GM21737 (cell line): Measurements from ENCODE around the gene CSF3R.
"Not testable (repeated sequence)": the region's sequence is repeated elsewhere in the genome, so short reads cannot be mapped to it uniquely, and the experiment has no call there.

Source experiments
- ATAC-seq: cut with Tn5 transposase; IDR thresholded peaks from one replicate; pipeline ENCODE4 v1.9.1; 2021; ENCODE audit warnings: mild to moderate bottlenecking, moderate library complexity; ENCODE audit not compliant: unreplicated experiment

The CSF3R gene

GRCh38 chr1:36513676-36514473 lies 31.2 kb upstream of the CSF3R start:
- no peak for ATAC-seq

GRCh38 chr1:36512842-36513241 lies 30.1 kb upstream of the CSF3R start:
- ATAC-seq, result no peak

DNA sequence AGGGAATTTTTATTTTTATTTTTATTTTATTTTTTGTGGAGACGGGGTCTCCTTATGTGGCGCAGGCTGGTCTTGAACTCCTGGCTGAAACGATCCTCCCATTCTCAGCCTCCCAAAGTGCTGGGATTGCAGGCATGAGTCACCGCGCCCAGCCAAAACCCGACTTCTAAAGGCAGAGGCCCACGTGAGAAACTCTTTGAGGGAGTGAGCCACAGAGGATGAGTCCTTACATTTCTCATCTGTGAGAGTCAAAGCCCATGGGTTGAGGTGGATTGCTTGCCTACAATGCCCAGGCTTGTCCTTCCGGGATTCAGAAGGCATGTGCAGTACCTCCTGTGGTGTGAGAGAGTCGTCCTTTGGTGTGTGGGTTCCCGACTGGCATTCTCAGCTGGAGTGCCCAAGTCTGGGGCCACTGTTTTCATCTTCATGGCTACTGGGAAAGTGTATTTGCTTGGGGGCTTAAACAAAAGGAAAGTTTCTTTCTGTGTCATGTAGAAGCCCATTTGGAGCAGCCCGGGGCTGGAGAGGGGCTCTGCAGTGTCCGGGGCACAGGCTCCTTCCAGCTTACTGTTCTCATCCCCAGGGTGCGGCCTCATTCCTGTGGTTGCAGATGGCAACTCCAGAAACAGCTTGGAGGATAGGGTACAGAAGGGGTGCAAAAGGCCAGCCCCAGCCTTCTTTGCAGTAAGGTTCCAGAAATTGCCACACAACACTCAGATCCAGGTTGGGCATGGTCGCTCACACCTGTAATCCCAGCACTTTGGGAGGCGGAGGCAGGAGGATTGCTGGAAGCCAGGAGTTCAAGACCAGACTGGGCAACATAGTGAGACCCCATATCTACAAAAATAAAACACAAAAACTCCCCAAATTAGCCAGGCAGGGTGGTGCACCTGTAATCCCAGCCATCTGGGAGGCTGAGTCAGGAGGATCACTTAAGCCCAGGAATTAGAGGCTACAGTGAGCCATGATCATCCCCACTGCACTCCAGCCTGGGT lies 29.4 kb upstream of the CSF3R start:
- ATAC-seq, result no peak

DNA sequence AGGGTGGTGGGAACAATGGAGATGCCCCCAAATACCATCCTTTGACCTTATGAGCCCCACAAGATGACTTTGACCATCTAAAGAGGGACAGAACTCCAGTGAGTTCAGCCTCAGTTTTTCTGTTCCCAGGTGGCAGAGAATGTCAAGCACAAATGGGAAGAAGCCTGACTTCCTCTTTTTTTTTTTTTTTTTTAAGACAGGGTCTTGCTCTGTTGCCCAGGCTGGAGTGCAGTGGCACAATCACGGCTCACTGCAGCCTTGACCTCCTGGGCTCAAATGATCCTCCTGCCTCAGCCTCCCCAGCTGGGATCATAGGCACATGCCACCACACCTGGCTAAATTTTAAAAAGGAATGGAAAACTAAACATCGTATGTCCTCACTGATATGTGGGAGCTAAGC lies 28.5 kb upstream of the CSF3R start:
- not testable (repeated sequence) for ATAC-seq

- ATAC-seq, result no peak
These were observed 27.7 kb upstream of the CSF3R start for GRCh38 chr1:36510418-36510817.

DNA sequence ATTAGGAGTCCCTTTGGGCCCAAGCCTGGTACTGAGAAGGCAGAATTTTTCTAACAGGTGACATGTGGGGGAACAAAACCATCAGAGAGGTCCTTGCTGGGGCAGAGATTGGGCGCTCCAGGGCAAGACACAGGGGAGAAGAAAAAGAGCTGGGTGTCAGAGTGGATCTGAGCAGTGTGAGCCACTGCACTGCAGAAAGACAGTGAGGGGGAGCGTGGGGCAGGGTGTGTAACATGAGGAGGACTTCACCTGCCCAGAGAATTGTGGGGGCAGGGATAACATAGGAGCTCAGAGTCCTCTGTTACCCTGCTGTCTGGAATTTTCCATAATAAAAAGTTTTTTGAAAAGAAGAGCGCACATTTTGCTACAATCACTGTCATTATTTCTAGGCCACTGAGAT lies 25.5 kb upstream of the CSF3R start:
- no peak for ATAC-seq

DNA sequence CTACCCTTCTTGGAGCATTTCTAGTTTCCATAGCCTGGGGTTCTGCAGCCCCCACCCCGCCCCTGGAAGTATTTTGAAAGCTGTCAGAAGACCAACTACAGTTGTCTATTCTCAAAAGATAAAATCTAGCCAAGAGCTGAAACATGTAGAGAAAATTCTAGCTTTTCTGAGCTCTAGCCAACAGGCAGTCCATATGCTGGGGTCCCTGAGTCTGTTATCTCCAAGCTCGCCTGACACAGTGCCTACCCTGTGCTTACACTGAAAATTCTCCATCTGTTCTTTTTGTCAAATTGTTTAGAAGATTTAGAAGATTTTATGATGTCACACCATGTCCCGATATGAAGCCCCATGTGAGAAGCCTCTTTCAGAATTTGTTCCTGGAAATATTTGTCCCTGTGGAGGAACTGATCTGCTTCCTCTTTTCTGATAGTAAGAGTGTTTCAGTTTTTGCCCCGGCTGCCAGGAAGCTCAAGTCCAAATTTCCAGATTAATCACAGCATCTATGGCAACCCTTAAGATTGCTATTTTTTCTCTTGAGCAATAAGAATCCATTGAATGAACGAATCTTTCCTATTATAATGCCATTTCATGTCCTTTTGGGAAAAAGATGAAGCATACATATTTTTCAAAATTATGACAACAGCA lies 23.7 kb upstream of the CSF3R start:
- ATAC-seq, result no peak

DNA sequence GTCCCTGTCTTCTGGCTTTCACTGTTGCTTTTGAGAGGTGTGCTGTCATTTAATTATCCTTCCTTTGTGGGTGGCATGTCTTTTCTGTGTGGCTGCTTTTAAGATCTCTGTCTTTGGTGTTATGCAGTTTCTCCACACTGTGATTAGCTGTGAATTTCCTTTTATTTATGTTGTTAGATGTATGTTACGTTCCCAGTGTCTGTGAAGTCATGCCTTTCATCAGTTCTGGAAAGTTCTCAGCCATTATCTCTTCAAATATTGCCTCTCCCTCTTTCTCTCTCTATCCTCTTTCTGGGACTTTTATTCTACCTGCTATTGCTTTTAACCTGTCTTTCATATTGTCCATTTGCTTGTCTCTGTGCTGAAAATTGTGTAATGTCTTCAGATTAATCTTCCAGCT lies 21.0 kb upstream of the CSF3R start:
- no peak for ATAC-seq

- ATAC-seq, result no peak
These were observed 20.4 kb upstream of the CSF3R start for GRCh38 chr1:36503159-36503558.

- ATAC-seq, result no peak
These were observed 19.9 kb upstream of the CSF3R start for GRCh38 chr1:36502616-36503015.

- not testable (repeated sequence) for ATAC-seq
These were observed 19.2 kb upstream of the CSF3R start for GRCh38 chr1:36501911-36502310.

- ATAC-seq, result no peak
These were observed 14.5 kb upstream of the CSF3R start for GRCh38 chr1:36497207-36497606.

- ATAC-seq, result no peak
These were observed 12.3 kb upstream of the CSF3R start for GRCh38 chr1:36494971-36495370.

DNA sequence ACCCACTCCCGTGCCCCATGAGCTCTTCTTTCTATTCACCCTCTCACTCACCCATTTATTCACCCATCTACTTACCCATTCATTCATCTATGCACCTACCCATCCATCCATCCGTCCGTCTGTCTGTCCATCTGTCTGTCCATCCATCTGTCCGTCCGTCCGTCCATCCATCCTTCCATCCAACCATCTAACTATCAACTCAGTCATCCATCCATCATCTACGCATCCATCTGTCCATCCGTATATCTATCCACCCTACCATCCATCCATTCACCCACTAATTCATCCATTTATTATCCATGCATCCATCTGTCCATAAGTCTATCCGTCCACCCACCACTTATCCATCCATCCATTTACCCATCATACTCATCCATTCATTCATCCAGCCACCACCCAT lies 10.8 kb upstream of the CSF3R start:
- no peak for ATAC-seq

DNA sequence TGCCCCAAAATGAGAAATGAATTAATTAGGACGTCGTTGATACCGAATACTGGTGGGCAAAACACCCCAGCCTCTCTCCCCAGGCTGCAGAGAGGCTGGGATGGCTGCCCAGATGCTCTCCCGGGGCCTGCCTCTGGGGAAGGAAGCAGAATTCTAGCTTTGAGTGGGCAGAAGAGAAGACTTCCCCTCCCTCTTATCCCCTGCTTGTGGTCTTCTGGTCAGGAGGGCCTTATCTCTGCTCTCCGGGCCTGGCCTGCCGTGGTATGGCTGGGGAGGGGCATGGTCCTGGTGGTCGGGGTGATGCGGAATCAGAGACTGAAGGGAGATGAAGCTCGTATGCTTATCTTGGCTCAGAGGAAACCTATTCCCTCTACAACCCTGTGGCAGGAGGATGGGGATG lies 9.8 kb upstream of the CSF3R start:
- ATAC-seq, result no peak

- not testable (repeated sequence) for ATAC-seq
These were observed 6.7 kb upstream of the CSF3R start for GRCh38 chr1:36489258-36490051.

DNA sequence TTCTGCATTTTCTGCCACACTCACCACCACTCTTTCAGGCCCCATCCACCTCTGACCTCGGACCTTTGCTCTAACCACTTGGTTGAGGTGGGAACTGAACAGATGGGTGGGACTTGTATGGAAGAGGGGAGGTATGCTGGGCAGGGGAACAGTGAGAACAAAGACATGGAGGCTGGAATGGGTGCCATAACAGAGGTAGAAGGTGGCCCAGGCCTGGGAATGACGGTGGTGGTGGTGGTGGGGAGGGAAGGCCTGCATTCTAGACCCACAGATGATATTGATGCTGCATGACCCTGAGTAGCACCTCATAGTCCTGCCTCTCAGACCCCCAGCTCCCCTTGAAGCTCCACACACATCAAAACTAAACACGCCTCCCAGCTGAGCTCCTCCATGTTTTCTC lies 5.2 kb upstream of the CSF3R start:
- ATAC-seq, result no peak

DNA sequence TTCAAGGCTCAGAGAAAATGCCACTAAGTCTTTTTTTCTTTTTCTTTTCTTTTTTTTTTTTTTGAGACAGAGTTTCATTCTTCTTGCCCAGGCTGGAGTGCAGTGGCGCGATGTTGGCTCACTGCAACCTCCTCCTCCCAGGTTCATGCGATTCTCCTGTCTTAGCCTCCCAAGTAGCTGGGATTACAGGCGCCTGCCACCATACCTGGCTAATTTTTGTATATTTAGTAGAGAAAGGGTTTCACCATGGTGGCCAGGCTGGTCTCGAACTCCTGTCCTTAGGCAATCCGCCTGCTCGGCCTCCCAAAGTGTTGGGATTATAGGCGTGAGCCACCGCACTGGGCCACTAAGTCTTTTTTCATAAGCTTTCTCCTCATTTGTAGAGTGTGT lies 4.6 kb upstream of the CSF3R start:
- ATAC-seq, result not testable (repeated sequence)

DNA sequence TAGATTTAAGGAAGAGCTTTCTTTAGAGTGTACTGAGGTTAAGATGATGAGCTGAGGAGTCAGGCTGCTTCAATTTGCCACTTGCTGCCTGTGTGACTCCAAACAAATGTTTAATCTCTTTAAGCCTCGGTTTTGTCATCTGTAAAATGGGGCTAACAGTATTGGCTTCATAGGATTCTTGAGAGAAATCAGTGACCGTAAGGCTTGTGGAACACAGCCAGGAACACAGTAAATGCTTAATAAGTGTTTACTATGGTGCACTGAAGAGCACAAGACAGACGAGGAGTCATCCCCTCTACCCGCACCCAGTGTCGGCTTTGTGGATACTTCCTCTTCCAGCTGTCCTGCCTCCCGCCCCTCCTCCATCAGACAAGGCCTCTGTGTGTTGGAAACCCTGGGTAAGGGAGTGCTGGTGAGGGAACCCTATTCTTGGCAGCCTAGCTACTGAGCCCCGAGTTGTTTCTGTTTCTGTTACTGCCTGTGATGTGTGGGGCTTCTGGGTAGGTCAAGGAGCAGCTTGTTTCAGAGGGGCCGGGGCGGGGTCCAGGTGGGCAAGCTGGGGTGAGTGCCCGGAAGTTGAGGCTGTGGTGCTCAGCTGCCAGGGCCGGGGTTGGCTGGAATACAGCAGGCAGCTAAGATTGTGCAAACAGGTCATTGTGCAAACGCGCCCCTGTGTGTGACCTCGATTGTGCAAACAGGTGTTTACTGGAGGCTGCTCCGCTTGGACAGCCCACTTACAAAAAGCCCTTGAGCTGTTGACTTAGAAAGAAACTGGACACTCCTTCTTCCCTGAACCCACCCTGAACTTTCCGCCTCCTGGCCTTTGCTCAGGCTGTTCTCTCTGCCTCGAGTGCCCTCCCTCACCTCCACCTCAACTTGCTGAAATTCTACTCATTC lies 4.0 kb upstream of the CSF3R start:
- ATAC-seq, result no peak

- ATAC-seq, result no peak
These were observed 3.4 kb upstream of the CSF3R start for GRCh38 chr1:36486093-36486438.
